Mesothelial cell of epicardium (in vitro differentiated cells): ENCODE results near the gene SUPT4H1. TPM values are rescaled to one million over a fixed set of nuclear protein-coding genes. Genes with fewer than 3 reads are reported as not detected.

Experiments used
- DNase-seq, 2 experiments: peaks; one replicate each; pipeline ENCODE4 v3.0.0; 2021; ENCODE audit warnings: low spot score in 2 of 2; ENCODE audit not compliant: unreplicated experiment in 2 of 2
- H3K27ac Mint-ChIP-seq: 2 replicates; pipeline ENCODE4 v1.8.0; 2021; ENCODE audit warnings: mixed read lengths
- H3K27me3 Mint-ChIP-seq: 2 replicates; pipeline ENCODE4 v1.8.0; 2021; ENCODE audit warnings: low read depth, mixed read lengths
- H3K36me3 Mint-ChIP-seq: 2 replicates; pipeline ENCODE4 v1.8.0; 2021; ENCODE audit warnings: mixed read lengths
- H3K4me1 Mint-ChIP-seq: 2 replicates; pipeline ENCODE4 v1.8.0; 2021; ENCODE audit warnings: mixed read lengths
- H3K4me3 Mint-ChIP-seq: 2 replicates; pipeline ENCODE4 v1.8.0; 2021; ENCODE audit warnings: mild to moderate bottlenecking, moderate library complexity, mixed read lengths
- H3K9me3 Mint-ChIP-seq: 2 replicates; pipeline ENCODE4 v1.8.0; 2021; ENCODE audit warnings: mixed read lengths
- CTCF ChIP-seq: fragments of 200-600 bp; sonication (generic); IDR thresholded peaks from one replicate; pipeline ENCODE4 v1.5.0; 2021; ENCODE audit warnings: antibody characterized with exemption; ENCODE audit not compliant: unreplicated experiment
- total RNA-seq: library from RNA; stranded (reverse); gene quantifications from 3 replicates; pipeline ENCODE4 v1.2.1, GENCODE V29; 2021

Gene SUPT4H1
- total RNA-seq, 1 donor from 2014 or later = 76.8 TPM

DNA sequence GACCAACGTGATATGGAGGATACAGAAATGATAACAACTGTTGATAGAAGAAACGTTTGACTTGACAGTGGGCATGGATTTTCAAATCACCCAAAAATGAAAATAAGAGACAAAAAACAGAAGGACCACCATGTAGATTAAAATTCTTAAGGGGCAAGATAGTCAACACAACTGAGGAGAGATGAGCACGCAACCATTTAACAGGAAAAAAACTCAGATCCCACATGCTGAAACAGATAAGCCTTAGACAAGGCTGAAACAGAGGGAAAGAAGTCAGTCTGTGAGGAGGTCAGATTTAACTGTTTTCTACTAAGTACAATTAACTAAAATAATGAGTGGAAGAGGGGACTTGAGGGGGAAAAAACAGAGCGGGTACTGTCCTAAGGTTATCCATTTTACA is 44.2 kb upstream of the SUPT4H1 start:
- no peak for TF ChIP-seq CTCF
- no peak for DNase-seq
- no peaks in the 10 kb centered on the region for H3K27me3 Mint-ChIP-seq
- H3K27ac Mint-ChIP-seq = peak overlapping the region; percentile 80
- peaks cover 8% of the 10 kb centered on the region for H3K36me3 Mint-ChIP-seq
- peaks cover 76% of the 10 kb centered on the region for H3K4me1 Mint-ChIP-seq
- no peak overlapping the region for H3K4me3 Mint-ChIP-seq
- no peaks in the 10 kb centered on the region for H3K9me3 Mint-ChIP-seq

DNA sequence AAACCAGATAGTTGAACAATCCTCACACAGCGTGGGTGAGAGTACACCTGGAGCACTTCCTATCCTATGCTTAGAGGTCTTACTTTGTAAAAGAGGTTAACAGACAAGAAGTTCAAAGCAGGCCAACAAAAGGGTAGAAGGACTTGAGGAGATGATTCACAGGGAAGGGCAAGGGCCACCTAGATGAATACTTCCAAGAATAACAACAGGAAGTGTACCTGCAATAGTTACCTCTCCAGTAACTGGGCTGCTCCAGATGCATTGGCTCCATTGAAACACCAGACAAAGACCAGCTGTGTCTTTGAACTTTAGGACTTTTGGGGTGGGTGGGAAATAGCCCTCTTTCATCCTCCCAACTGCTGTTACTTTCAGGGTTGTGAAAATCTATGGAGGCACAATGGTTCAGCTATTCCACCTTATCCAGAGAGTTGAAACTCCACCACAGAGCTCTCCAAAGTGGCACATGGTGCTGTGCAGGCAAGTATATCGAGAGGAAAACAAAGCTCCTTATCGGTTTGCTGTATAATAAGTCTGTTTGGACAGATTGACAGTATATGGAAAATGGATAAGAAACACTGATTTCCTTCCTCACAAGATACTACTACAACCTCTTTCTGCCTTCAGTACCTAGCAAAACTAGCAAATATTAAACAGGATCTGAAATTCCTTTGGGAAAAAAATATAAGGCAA is 42.7 kb upstream of the SUPT4H1 start:
- H3K27me3 Mint-ChIP-seq = no peaks in the 10 kb centered on the region
- no peaks in the 10 kb centered on the region for H3K9me3 Mint-ChIP-seq
- no peak overlapping the region for H3K4me3 Mint-ChIP-seq
- peaks cover 6% of the 10 kb centered on the region for H3K36me3 Mint-ChIP-seq
- H3K4me1 Mint-ChIP-seq = peaks cover 80% of the 10 kb centered on the region
- TF ChIP-seq CTCF = no peak
- H3K27ac Mint-ChIP-seq = no peak overlapping the region
- DNase-seq = no peak

GRCh38 chr17:58391302-58391984 is 39.4 kb upstream of the SUPT4H1 start:
- peaks cover 79% of the 10 kb centered on the region for H3K4me1 Mint-ChIP-seq
- H3K27me3 Mint-ChIP-seq = no peaks in the 10 kb centered on the region
- no peak for TF ChIP-seq CTCF
- H3K36me3 Mint-ChIP-seq = peaks cover 7% of the 10 kb centered on the region
- H3K4me3 Mint-ChIP-seq = peak overlapping the region; percentile 24
- peak overlapping the region; percentile 97 for H3K27ac Mint-ChIP-seq
- peak; percentile 72 to 88 for DNase-seq
- H3K9me3 Mint-ChIP-seq = no peaks in the 10 kb centered on the region

GRCh38 chr17:58390884-58391283 is 38.9 kb upstream of the SUPT4H1 start:
- Mint-ChIP-seq H3K4me1 (peaks cover 75% of the 10 kb centered on the region), H3K27ac (peak overlapping the region; percentile 97), H3K27me3 (no peaks in the 10 kb centered on the region), H3K4me3 (no peak overlapping the region), H3K9me3 (no peaks in the 10 kb centered on the region), H3K36me3 (peaks cover 7% of the 10 kb centered on the region)
- TF ChIP-seq CTCF = no peak
- DNase-seq = no peak

- peak overlapping the region; percentile 66 for H3K27ac Mint-ChIP-seq
- H3K4me1 Mint-ChIP-seq = peaks cover 78% of the 10 kb centered on the region
- H3K4me3 Mint-ChIP-seq = no peak overlapping the region
- H3K27me3 Mint-ChIP-seq = no peaks in the 10 kb centered on the region
- H3K9me3 Mint-ChIP-seq = no peaks in the 10 kb centered on the region
- TF ChIP-seq CTCF = no peak
- DNase-seq = no peak
- H3K36me3 Mint-ChIP-seq = peaks cover 2% of the 10 kb centered on the region
Measured at GRCh38 chr17:58388302-58389190, 36.5 kb upstream of the SUPT4H1 start.
